Neural cell (in vitro differentiated cells): ENCODE measurements around the gene MED14. TPM values are rescaled to one million over a fixed set of nuclear protein-coding genes. Genes with fewer than 3 reads are reported as not detected.

Experiments
- H2AFZ ChIP-seq: fragments of 200-600, 300-800 bp; sonication (generic), shearing (Covaris generic); 2 replicates; pipeline ENCODE4 v1.6.0; 2014; ENCODE audit warnings: low read depth, mild to moderate bottlenecking, antibody characterized with exemption, low read length, moderate library complexity
- H3F3A ChIP-seq: fragments of 200-600 bp; shearing (Covaris generic); 2 replicates; pipeline ENCODE4 v1.6.1; 2016; ENCODE audit warnings: mild to moderate bottlenecking, moderate library complexity, mixed read lengths, antibody characterized with exemption, low read length; ENCODE audit not compliant: insufficient read depth, poor library complexity, severe bottlenecking
- H3K27ac ChIP-seq: fragments of 200-600, 300-800 bp; sonication (generic), shearing (Covaris generic); 2 replicates; pipeline ENCODE4 v1.5.1; 2014; ENCODE audit warnings: mild to moderate bottlenecking, low read length, moderate library complexity
- H3K27me3 ChIP-seq: fragments of 300-800, 200-600 bp; sonication (generic), shearing (Covaris generic); 2 replicates; pipeline ENCODE4 v1.6.0; 2014; ENCODE audit warnings: mild to moderate bottlenecking, low read depth, low read length, moderate library complexity; ENCODE audit not compliant: insufficient read depth
- H3K36me3 ChIP-seq: fragments of 300-800, 200-600 bp; sonication (generic), shearing (Covaris generic); 2 replicates; pipeline ENCODE4 v1.5.1; 2014; ENCODE audit warnings: mild to moderate bottlenecking, antibody characterized with exemption, low read length, moderate library complexity; ENCODE audit not compliant: insufficient read depth
- H3K4me2 ChIP-seq: fragments of 300-800, 200-600 bp; sonication (generic), shearing (Covaris generic); 2 replicates; pipeline ENCODE4 v1.6.0; 2014; ENCODE audit warnings: mild to moderate bottlenecking, low read length
- H3K4me3 ChIP-seq: fragments of 300-800, 200-600 bp; sonication (generic), shearing (Covaris generic); 2 replicates; pipeline ENCODE4 v1.5.1; 2014; ENCODE audit warnings: mild to moderate bottlenecking, low read length, moderate library complexity
- H3K79me2 ChIP-seq: fragments of 200-600 bp; shearing (Covaris generic); replicated peaks from 2 replicates; pipeline ENCODE4 v1.6.0; 2014; ENCODE audit warnings: mild to moderate bottlenecking, low read length, moderate library complexity; ENCODE audit not compliant: insufficient read depth
- H3K9ac ChIP-seq: fragments of 300-800, 200-600 bp; sonication (generic), shearing (Covaris generic); 2 replicates; pipeline ENCODE4 v1.6.1; 2016; ENCODE audit warnings: mild to moderate bottlenecking, low read length, mixed read lengths
- H3K9me2 ChIP-seq: fragments of 200-600 bp; shearing (Covaris generic); 2 replicates; pipeline ENCODE4 v1.6.1; 2016; ENCODE audit warnings: mild to moderate bottlenecking, low read length, mixed read lengths; ENCODE audit not compliant: insufficient read depth
- H3K9me3 ChIP-seq: fragments of 200-600, 300-800 bp; sonication (generic), shearing (Covaris generic); 2 replicates; pipeline ENCODE4 v1.6.1; 2016; ENCODE audit warnings: mild to moderate bottlenecking, mixed run types, low read length, moderate library complexity, mixed read lengths
- H4K20me1 ChIP-seq: fragments of 200-600 bp; shearing (Covaris generic); 2 replicates; pipeline ENCODE4 v1.6.1; 2016; ENCODE audit warnings: mild to moderate bottlenecking, mixed run types; ENCODE audit not compliant: insufficient read depth
- EP300 ChIP-seq: fragments of 450-650 bp; conservative IDR thresholded peaks from 2 replicates; pipeline ENCODE4 v1.6.1; 2014; ENCODE audit warnings: antibody characterized with exemption, mild to moderate bottlenecking, moderate library complexity; ENCODE audit not compliant: poor library complexity, severe bottlenecking
- EZH2 ChIP-seq: fragments of 200-600, 300-800 bp; shearing (Covaris generic), sonication (generic); IDR thresholded peaks from 2 replicates; pipeline ENCODE4 v1.6.1; 2014; ENCODE audit warnings: antibody characterized with exemption, low read length, borderline replicate concordance, mild to moderate bottlenecking; ENCODE audit not compliant: insufficient read depth, poor library complexity, severe bottlenecking
- MXI1 ChIP-seq: fragments of 450-650 bp; conservative IDR thresholded peaks from 2 replicates; pipeline ENCODE4 v1.6.1; 2014; ENCODE audit warnings: antibody characterized with exemption, mild to moderate bottlenecking; ENCODE audit not compliant: poor library complexity, severe bottlenecking
- POLR2AphosphoS5 ChIP-seq: IDR thresholded peaks from 2 replicates; pipeline ENCODE4 v1.6.1; 2012
- RAD21 ChIP-seq: fragments of 450-650 bp; conservative IDR thresholded peaks from 2 replicates; pipeline ENCODE4 v1.6.1; 2014; ENCODE audit warnings: antibody characterized with exemption, mild to moderate bottlenecking, moderate library complexity
- SMC3 ChIP-seq: fragments of 450-650 bp; conservative IDR thresholded peaks from 2 replicates; pipeline ENCODE4 v1.6.1; 2014; ENCODE audit warnings: antibody characterized with exemption, mild to moderate bottlenecking, moderate library complexity; ENCODE audit not compliant: poor library complexity
- TAF1 ChIP-seq: IDR thresholded peaks from 2 replicates; pipeline ENCODE4 v1.6.1; 2012; ENCODE audit warnings: low read depth
- polyA plus RNA-seq: library from polyadenylated mRNA; depleted of rRNA; stranded (reverse); fragments of >200 nt; gene quantifications from 2 replicates; pipeline ENCODE4 v1.2.3, GENCODE V29; 2014
- TF ChIP-seq, protein P1 (sequence below): IDR thresholded peaks from 2 replicates; pipeline ENCODE4 v1.6.1; 2012; ENCODE audit warnings: borderline replicate concordance
- TF ChIP-seq, protein P2 (sequence below): fragments of 450-650 bp; IDR thresholded peaks from 2 replicates; pipeline ENCODE4 v1.5.1; 2014; ENCODE audit warnings: antibody characterized with exemption, mild to moderate bottlenecking, moderate library complexity; ENCODE audit not compliant: poor library complexity, severe bottlenecking

MED14 gene
- polyA plus RNA-seq, 1 donor from 2014 or later: 22.4 TPM

DNA sequence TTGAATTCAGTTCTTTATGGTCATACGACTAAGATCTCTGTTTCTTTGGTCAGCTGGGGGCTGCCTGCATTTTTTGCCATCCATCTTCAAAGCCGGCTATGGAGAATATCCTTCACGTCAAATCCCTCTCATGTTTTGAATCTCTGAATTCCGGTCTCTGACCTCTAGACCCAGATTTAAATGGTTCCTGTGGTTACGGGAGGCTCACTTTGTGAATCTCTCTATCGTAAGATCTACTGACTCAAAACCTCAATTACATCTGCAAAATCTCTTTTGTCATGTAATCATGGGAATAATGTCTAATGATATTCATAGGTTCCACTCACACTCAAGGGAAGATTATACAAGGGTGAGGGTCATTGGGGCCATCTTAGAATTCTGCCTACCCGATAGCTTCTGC lies 117.8 kb downstream of the MED14 start:
- Histone ChIP-seq H2AFZ (no peak overlapping the region), H3K27ac (no peak overlapping the region), H3K36me3 (no peaks in the 10 kb centered on the region), H3K9me3 (no peaks in the 10 kb centered on the region), H3K4me3 (no peak overlapping the region), H3K9ac (no peak overlapping the region), H3K79me2 (no peaks in the 10 kb centered on the region), H3F3A (no peaks in the 10 kb centered on the region), H3K9me2 (no peaks in the 10 kb centered on the region), H3K4me2 (no peak overlapping the region), H3K27me3 (no peaks in the 10 kb centered on the region), H4K20me1 (no peaks in the 10 kb centered on the region)
- TF ChIP-seq, protein P1, sequence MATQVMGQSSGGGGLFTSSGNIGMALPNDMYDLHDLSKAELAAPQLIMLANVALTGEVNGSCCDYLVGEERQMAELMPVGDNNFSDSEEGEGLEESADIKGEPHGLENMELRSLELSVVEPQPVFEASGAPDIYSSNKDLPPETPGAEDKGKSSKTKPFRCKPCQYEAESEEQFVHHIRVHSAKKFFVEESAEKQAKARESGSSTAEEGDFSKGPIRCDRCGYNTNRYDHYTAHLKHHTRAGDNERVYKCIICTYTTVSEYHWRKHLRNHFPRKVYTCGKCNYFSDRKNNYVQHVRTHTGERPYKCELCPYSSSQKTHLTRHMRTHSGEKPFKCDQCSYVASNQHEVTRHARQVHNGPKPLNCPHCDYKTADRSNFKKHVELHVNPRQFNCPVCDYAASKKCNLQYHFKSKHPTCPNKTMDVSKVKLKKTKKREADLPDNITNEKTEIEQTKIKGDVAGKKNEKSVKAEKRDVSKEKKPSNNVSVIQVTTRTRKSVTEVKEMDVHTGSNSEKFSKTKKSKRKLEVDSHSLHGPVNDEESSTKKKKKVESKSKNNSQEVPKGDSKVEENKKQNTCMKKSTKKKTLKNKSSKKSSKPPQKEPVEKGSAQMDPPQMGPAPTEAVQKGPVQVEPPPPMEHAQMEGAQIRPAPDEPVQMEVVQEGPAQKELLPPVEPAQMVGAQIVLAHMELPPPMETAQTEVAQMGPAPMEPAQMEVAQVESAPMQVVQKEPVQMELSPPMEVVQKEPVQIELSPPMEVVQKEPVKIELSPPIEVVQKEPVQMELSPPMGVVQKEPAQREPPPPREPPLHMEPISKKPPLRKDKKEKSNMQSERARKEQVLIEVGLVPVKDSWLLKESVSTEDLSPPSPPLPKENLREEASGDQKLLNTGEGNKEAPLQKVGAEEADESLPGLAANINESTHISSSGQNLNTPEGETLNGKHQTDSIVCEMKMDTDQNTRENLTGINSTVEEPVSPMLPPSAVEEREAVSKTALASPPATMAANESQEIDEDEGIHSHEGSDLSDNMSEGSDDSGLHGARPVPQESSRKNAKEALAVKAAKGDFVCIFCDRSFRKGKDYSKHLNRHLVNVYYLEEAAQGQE: no peak
- TF ChIP-seq EP300 (no peak), TAF1 (no peak)

DNA sequence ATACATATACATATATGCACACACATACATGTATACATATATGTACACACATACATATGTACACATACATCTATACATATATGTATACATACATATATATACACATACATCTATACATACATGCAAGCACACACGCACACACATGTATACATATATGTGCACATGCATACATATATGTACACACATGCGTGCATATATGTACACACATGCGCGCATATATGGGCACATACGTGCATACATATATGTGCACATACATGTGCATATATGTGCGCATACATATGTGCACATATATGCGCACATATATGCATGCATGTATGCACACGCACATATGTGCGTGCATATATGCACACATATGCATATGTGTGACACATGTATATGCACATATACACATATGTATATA lies 119.4 kb downstream of the MED14 start:
- TF ChIP-seq EZH2 (no peak), POLR2AphosphoS5 (no peak), TAF1 (no peak), MXI1 (no peak), EP300 (no peak), RAD21 (no peak), SMC3 (no peak)
- TF ChIP-seq, protein P2, sequence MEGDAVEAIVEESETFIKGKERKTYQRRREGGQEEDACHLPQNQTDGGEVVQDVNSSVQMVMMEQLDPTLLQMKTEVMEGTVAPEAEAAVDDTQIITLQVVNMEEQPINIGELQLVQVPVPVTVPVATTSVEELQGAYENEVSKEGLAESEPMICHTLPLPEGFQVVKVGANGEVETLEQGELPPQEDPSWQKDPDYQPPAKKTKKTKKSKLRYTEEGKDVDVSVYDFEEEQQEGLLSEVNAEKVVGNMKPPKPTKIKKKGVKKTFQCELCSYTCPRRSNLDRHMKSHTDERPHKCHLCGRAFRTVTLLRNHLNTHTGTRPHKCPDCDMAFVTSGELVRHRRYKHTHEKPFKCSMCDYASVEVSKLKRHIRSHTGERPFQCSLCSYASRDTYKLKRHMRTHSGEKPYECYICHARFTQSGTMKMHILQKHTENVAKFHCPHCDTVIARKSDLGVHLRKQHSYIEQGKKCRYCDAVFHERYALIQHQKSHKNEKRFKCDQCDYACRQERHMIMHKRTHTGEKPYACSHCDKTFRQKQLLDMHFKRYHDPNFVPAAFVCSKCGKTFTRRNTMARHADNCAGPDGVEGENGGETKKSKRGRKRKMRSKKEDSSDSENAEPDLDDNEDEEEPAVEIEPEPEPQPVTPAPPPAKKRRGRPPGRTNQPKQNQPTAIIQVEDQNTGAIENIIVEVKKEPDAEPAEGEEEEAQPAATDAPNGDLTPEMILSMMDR: no peak
- TF ChIP-seq, protein P1: no peak
- Histone ChIP-seq H3K36me3 (no peaks in the 10 kb centered on the region), H4K20me1 (no peaks in the 10 kb centered on the region), H3K9me3 (no peaks in the 10 kb centered on the region), H2AFZ (no peak overlapping the region), H3K9ac (no peak overlapping the region), H3K4me3 (no peak overlapping the region), H3K79me2 (no peaks in the 10 kb centered on the region), H3K27ac (no peak overlapping the region), H3F3A (no peaks in the 10 kb centered on the region), H3K4me2 (no peak overlapping the region), H3K9me2 (no peaks in the 10 kb centered on the region), H3K27me3 (no peaks in the 10 kb centered on the region)
